IgD-negative memory B cell (primary cell): Measurements from ENCODE around the gene EREG. TPM values are rescaled to one million over a fixed set of nuclear protein-coding genes. Genes with fewer than 3 reads are reported as not detected.

Experiments used
- H3K27ac Mint-ChIP-seq, 3 donors: one replicate each; pipeline ENCODE4 v1.8.0; 2020 to 2022; ENCODE audit warnings: mild to moderate bottlenecking in 3 of 3, mixed read lengths in 3 of 3, moderate library complexity in 1 of 3
- H3K27me3 Mint-ChIP-seq: one replicate; pipeline ENCODE4 v1.8.0; 2021; ENCODE audit warnings: mixed read lengths
- H3K36me3 Mint-ChIP-seq: one replicate; pipeline ENCODE4 v1.8.0; 2020; ENCODE audit warnings: mild to moderate bottlenecking, mixed read lengths
- H3K4me1 Mint-ChIP-seq, 3 donors: one replicate each; pipeline ENCODE4 v1.8.0; 2020 to 2022; ENCODE audit warnings: mixed read lengths in 3 of 3, mild to moderate bottlenecking in 1 of 3
- H3K4me3 Mint-ChIP-seq, 4 donors: one replicate each; pipeline ENCODE4 v1.8.0; 2020 to 2022; ENCODE audit warnings: mild to moderate bottlenecking in 4 of 4, mixed read lengths in 4 of 4, moderate library complexity in 3 of 4
- H3K9me3 Mint-ChIP-seq, 3 donors: one replicate each; pipeline ENCODE4 v1.8.0; 2020 to 2021; ENCODE audit warnings: mixed read lengths in 3 of 3, mild to moderate bottlenecking in 1 of 3
- polyA plus RNA-seq: library from polyadenylated mRNA; unstranded; fragments of 300-500 nt; fragmentation: Illumina TruSeq; gene quantifications from one replicate; pipeline ENCODE4 v1.2.3, GENCODE V29; 2021

EREG gene
- polyA plus RNA-seq, 1 donor from 2014 or later = not detected

GRCh38 chr4:74367656-74368290 lies 2.8 kb downstream of the EREG start:
- peaks cover 8 to 12% (median 11%) of the 10 kb centered on the region in 3 donors for H3K4me1 Mint-ChIP-seq
- H3K4me3 Mint-ChIP-seq = no peak overlapping the region
- peaks cover 3% of the 10 kb centered on the region for H3K36me3 Mint-ChIP-seq
- no peaks in the 10 kb centered on the region for H3K9me3 Mint-ChIP-seq
- no peak overlapping the region for H3K27ac Mint-ChIP-seq
- H3K27me3 Mint-ChIP-seq = peaks cover 31% of the 10 kb centered on the region

GRCh38 chr4:74368596-74368995 lies 3.7 kb downstream of the EREG start:
- Mint-ChIP-seq H3K9me3 (no peaks in the 10 kb centered on the region), H3K4me1 (peaks cover 8 to 12% (median 11%) of the 10 kb centered on the region in 3 donors), H3K36me3 (peaks cover 3% of the 10 kb centered on the region), H3K4me3 (no peak overlapping the region), H3K27me3 (peaks cover 25% of the 10 kb centered on the region), H3K27ac (no peak overlapping the region)

- H3K4me3 Mint-ChIP-seq = no peak overlapping the region
- H3K9me3 Mint-ChIP-seq = no peaks in the 10 kb centered on the region
- peaks cover 15% of the 10 kb centered on the region for H3K27me3 Mint-ChIP-seq
- H3K27ac Mint-ChIP-seq = no peak overlapping the region
- H3K36me3 Mint-ChIP-seq = no peaks in the 10 kb centered on the region
- H3K4me1 Mint-ChIP-seq = peaks cover 3 to 5% (median 4%) of the 10 kb centered on the region in 3 donors
These were observed 4.9 kb downstream of the EREG start for GRCh38 chr4:74369855-74370254.

GRCh38 chr4:74370912-74371311 lies 6.0 kb downstream of the EREG start:
- no peak overlapping the region for H3K27ac Mint-ChIP-seq
- H3K4me3 Mint-ChIP-seq = no peak overlapping the region
- H3K4me1 Mint-ChIP-seq = no peaks in the 10 kb centered on the region

GRCh38 chr4:74374128-74374527 lies 9.2 kb downstream of the EREG start:
- H3K9me3 Mint-ChIP-seq = no peaks in the 10 kb centered on the region
- peaks cover 5% of the 10 kb centered on the region for H3K27me3 Mint-ChIP-seq
- no peaks in the 10 kb centered on the region for H3K4me1 Mint-ChIP-seq
- no peak overlapping the region for H3K4me3 Mint-ChIP-seq
- no peak overlapping the region for H3K27ac Mint-ChIP-seq
- no peaks in the 10 kb centered on the region for H3K36me3 Mint-ChIP-seq

More at GRCh38 chr4:74370912-74371311, 6.0 kb downstream of the EREG start:
- no peaks in the 10 kb centered on the region for H3K36me3 Mint-ChIP-seq
- H3K27me3 Mint-ChIP-seq = peaks cover 11% of the 10 kb centered on the region
- no peaks in the 10 kb centered on the region for H3K9me3 Mint-ChIP-seq

- H3K36me3 Mint-ChIP-seq = no peaks in the 10 kb centered on the region
- no peaks in the 10 kb centered on the region for H3K9me3 Mint-ChIP-seq
- no peaks in the 10 kb centered on the region for H3K4me1 Mint-ChIP-seq
- no peak overlapping the region for H3K4me3 Mint-ChIP-seq
- H3K27me3 Mint-ChIP-seq = peaks cover 5% of the 10 kb centered on the region
- H3K27ac Mint-ChIP-seq = no peak overlapping the region
These were observed 9.8 kb downstream of the EREG start for GRCh38 chr4:74374561-74375327.

- H3K9me3 Mint-ChIP-seq = no peaks in the 10 kb centered on the region
- H3K4me1 Mint-ChIP-seq = no peaks in the 10 kb centered on the region
- H3K36me3 Mint-ChIP-seq = no peaks in the 10 kb centered on the region
- no peak overlapping the region for H3K4me3 Mint-ChIP-seq
- no peak overlapping the region for H3K27ac Mint-ChIP-seq
- peaks cover 5% of the 10 kb centered on the region for H3K27me3 Mint-ChIP-seq
These were observed 11.0 kb downstream of the EREG start for GRCh38 chr4:74375824-74376426.

- no peaks in the 10 kb centered on the region for H3K36me3 Mint-ChIP-seq
- H3K9me3 Mint-ChIP-seq = no peaks in the 10 kb centered on the region
- no peak overlapping the region for H3K4me3 Mint-ChIP-seq
- no peak overlapping the region for H3K27ac Mint-ChIP-seq
- H3K4me1 Mint-ChIP-seq = no peaks in the 10 kb centered on the region
- H3K27me3 Mint-ChIP-seq = peaks cover 5% of the 10 kb centered on the region
These were observed 12.0 kb downstream of the EREG start for GRCh38 chr4:74376888-74377483.

- no peak overlapping the region for H3K27ac Mint-ChIP-seq
- no peaks in the 10 kb centered on the region for H3K9me3 Mint-ChIP-seq
- peaks cover 5% of the 10 kb centered on the region for H3K27me3 Mint-ChIP-seq
- H3K36me3 Mint-ChIP-seq = no peaks in the 10 kb centered on the region
- H3K4me3 Mint-ChIP-seq = no peak overlapping the region
- H3K4me1 Mint-ChIP-seq = no peaks in the 10 kb centered on the region
These were observed 12.8 kb downstream of the EREG start for GRCh38 chr4:74377714-74378113.

GRCh38 chr4:74378573-74378972 lies 13.6 kb downstream of the EREG start:
- Mint-ChIP-seq H3K27ac (no peak overlapping the region), H3K4me1 (no peaks in the 10 kb centered on the region), H3K27me3 (peaks cover 5% of the 10 kb centered on the region), H3K9me3 (no peaks in the 10 kb centered on the region), H3K4me3 (no peak overlapping the region), H3K36me3 (no peaks in the 10 kb centered on the region)

- H3K27ac Mint-ChIP-seq = no peak overlapping the region
- no peaks in the 10 kb centered on the region for H3K36me3 Mint-ChIP-seq
- peaks cover 8% of the 10 kb centered on the region for H3K27me3 Mint-ChIP-seq
- no peak overlapping the region for H3K4me3 Mint-ChIP-seq
- no peaks in the 10 kb centered on the region for H3K9me3 Mint-ChIP-seq
- H3K4me1 Mint-ChIP-seq = no peaks in the 10 kb centered on the region
These were observed 15.0 kb downstream of the EREG start for GRCh38 chr4:74379912-74380311.

GRCh38 chr4:74385386-74385785 lies 20.4 kb downstream of the EREG start:
- Mint-ChIP-seq H3K27ac (no peak overlapping the region), H3K36me3 (no peaks in the 10 kb centered on the region), H3K9me3 (no peaks in the 10 kb centered on the region), H3K4me1 (no peaks in the 10 kb centered on the region), H3K27me3 (peaks cover 14% of the 10 kb centered on the region), H3K4me3 (no peak overlapping the region)

- Mint-ChIP-seq H3K36me3 (no peaks in the 10 kb centered on the region), H3K4me3 (peak overlapping the region in 1 of 4 donors; percentile 12), H3K27me3 (peaks cover 14% of the 10 kb centered on the region), H3K9me3 (no peaks in the 10 kb centered on the region), H3K4me1 (no peaks in the 10 kb centered on the region), H3K27ac (no peak overlapping the region)
These were observed 21.2 kb downstream of the EREG start for GRCh38 chr4:74386159-74386558.

GRCh38 chr4:74387790-74388189 lies 22.8 kb downstream of the EREG start:
- no peak overlapping the region for H3K27ac Mint-ChIP-seq

GRCh38 chr4:74389494-74389893 lies 24.5 kb downstream of the EREG start:
- H3K36me3 Mint-ChIP-seq = no peaks in the 10 kb centered on the region
- no peaks in the 10 kb centered on the region for H3K4me1 Mint-ChIP-seq
- no peak overlapping the region for H3K27ac Mint-ChIP-seq
- H3K9me3 Mint-ChIP-seq = no peaks in the 10 kb centered on the region
- H3K4me3 Mint-ChIP-seq = no peak overlapping the region
- peaks cover 15% of the 10 kb centered on the region for H3K27me3 Mint-ChIP-seq

More at GRCh38 chr4:74387790-74388189, 22.8 kb downstream of the EREG start:
- H3K9me3 Mint-ChIP-seq = no peaks in the 10 kb centered on the region
- H3K4me1 Mint-ChIP-seq = no peaks in the 10 kb centered on the region
- H3K36me3 Mint-ChIP-seq = no peaks in the 10 kb centered on the region
- H3K27me3 Mint-ChIP-seq = peaks cover 14% of the 10 kb centered on the region
- H3K4me3 Mint-ChIP-seq = no peak overlapping the region
